GM18526 (cell line): ENCODE measurements around the gene CALR3.

Experiments used
- POLR2A ChIP-seq: IDR thresholded peaks from 3 replicates; pipeline ENCODE4 v1.6.1; 2011; ENCODE audit not compliant: insufficient read length; ENCODE audit errors: extremely low read depth

Gene CALR3

DNA sequence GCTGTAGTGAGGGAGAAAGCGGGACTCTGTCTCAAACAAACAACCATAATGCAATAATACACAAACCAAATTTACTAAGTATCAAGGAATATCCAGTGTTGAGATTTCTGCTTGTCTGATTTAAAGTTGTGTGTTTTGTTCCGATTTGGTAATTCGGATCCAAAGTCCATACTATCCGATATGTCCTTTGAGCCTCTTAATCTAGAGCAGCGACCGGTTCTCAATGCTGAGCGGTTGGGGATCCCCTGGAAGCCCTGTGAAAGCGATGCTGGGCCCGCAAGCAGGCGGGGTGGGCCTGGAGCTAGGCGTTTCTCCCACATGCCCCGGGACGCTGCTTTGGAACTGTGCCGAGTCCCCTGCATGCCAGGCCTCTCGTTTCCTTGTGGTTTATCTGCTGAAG, 20.4 kb upstream of the CALR3 start:
- TF ChIP-seq POLR2A = no peak

DNA sequence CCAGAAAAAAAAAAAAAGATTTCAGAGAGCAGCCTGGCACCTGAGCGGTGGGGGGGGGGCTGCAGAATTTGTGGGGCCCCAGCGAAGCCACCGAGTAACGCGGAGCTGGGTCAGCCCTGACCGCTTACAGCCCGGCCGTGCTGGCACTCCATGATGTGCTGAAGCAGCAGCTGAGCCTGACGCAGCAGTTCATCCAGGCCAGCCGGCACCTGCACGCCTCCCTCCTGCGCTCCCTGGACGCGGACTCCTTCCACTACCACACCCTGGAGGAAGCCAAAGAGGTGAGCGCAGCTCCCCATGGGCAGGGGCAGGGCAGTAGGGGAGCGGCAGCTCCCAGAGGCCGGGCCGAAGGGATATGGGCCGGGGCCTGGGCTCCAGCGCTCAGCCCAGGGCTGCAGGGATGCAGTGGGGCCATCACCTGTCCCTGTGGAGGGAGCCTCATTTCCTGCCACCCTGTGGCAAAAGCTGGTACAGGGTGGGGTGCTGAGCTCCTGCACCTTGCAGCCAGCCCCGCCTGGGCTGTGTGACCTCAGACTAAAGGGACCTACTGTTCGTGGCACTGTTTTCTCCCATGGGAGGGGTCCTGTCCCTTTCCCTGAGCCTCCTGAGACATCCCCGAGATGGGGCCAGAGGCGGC, 18.5 kb upstream of the CALR3 start:
- TF ChIP-seq POLR2A = no peak

DNA sequence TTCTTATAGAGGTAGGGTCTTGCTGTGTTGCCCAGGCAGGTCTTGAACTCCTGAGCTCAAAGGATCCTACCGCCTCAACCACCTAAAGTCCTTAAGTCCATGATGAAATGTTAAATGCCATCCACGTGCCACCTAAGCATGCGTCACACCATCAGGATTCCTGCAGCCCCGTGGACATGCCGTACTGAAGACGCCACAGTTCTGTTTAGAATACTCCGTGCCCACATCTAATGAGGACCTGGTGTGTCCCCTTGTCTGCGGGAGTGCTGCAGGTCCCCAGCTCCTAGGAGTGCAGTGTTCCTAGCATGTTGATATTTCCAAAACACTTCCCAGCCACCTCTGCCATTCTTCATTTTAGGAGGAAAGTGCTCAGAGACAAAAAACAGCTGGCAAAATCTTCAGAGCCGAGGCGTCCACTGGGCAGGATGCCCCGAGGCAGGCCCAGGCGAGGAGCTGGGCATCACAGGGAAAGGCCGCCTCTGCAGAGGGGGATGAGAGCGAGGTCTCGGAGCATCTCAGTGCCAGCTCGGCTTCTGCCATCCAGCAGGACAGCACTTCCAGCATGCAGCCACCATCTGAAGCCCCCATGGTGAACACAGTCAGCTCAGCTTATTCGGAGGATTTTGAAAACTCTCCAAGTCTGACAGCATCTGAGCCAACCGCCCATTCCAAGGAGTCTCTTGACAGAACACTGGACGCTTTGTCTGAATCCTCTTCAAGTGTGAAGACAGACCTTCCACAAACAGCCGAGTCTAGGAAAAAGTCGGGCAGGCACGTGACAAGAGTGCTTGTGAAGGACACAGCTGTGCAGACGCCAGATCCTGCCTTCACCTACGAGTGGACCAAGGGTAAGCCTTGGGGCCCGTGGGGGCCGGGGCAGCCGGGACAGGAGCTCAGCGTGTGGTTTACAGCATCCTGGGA, 13.4 kb upstream of the CALR3 start:
- TF ChIP-seq POLR2A = no peak

DNA sequence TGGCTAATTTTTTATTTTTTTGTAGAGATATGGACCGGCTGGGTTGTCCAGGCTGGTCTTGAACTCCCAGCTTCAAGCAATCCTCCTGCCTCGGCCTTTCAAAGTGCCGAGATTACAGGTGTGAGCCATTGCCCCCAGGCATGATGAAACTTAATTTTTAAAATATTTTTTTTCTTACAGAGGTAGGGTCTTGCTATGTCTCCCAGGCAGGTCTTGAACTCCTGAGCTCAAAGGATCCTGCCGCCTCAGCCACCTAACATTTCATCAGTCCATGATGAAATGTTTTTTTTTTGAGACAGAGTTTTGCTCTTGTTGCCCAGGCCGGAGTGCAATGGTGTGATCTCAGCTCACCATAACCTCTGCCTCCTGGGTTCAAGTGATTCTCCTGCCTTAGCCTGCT, 12.6 kb upstream of the CALR3 start:
- no peak for TF ChIP-seq POLR2A

DNA sequence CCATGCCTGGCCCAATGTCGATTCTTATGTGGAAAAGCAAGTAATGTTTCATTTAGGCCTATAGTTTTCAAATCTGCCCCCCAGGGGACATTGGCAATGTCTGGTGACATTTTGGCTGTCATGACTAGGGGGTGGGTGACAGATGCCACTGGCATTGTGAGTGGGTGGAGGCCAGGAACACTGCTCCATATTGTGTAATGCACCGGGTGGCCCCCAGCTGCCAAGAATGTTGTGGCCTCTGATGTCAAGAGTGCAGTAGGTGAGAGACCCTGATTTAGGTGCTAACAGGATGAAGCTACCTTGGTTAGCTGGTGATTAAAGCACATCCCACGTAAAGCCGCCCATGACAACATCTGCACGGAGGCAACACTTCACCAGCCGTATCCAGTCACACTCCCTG, 11.0 kb upstream of the CALR3 start:
- no peak for TF ChIP-seq POLR2A

DNA sequence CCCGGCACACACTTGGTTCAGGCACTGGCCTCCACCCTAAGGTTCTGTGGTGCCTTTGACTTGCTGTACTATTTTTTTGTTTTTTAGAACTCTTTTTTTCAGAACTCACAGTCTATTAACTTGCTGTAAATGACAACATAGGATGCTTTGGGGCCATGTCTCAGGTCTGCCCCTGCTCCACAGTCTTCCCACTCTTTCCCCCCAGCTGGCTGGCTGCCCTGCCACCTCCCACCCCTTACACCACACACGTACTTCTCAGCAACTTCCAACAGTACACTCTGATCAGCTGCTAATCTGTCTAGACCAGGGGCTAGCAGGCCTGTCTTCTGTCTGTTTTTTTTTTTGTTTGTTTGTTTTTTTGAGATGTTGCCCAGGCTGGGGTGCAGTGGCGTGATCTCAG, 8.3 kb upstream of the CALR3 start:
- TF ChIP-seq POLR2A = no peak

DNA sequence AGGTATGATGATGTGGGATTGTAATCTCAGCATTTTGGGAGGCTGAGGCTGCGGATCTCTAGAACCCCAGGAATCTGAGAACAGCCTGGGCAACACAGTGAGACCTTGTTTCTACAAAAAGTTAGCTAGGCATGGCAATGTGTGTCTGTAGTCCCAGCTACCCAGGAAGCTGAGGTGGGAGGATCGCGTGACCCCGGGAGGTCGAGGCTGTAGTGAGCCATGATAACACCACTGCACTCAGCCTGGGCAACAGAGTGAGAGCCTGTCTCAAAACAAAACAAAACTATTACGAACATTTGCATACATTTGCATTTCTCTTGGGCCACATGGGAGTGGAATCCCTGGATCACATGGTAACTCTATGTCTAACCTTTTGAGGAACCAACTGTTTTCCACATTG, 1.9 kb upstream of the CALR3 start:
- TF ChIP-seq POLR2A = no peak

DNA sequence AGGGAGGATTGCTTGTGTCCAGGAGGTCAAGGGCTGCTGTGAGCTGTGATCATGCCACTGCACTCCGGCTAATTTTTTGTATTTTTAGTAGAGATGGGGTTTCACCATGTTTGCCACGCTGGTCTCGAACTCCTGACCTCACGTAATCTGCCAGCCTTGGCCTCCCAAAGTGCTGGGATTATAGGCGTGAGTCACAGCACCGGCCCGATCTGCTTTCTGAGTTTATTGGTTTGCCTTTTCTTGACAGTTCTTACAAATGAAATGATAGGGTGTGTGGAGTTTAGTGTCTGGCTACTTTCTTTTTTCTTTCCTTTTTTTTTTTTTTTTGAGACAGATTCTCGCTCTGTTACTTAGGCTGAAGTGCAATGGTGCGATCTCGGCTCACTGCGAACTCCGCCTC, 1.1 kb upstream of the CALR3 start:
- TF ChIP-seq POLR2A = no peak

DNA sequence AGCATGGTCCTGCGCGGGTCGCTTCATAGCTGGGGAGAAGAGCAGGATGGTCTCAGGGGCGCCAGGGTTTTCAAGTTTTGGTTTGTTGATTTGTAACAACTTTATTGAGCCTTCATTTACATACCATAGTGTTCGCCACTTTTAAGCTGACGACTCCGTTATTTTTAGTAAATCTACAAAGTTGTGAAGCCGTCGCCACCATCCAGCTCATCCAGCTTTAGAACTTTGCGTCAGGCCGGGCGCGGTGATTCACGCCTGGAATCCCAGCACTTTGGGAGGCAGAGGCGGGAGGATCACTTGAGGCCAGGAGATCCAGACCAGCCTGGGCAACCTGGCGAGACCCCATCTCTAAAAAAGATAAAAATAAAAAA, 631 bp upstream of the CALR3 start:
- TF ChIP-seq POLR2A = no peak

DNA sequence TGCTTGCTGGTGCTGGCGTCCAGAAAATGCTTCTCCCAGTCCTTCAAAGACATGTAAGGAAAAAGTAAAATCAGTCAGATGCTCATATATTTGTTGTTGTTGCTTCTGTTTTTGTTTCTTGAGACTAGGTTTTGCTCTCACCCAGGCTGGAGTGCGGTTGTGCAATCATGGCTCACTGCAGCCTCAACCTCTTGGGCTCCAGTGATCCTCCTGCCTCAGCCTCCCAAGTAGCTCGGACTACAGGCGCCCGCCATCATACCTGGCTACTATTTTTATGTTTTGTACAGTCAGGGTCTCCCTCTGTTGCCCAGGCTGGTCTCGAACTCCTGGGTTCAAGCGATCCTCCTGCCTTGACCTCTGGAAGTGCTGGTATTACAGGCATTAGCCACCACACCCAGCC, 13.2 kb downstream of the CALR3 start:
- no peak for TF ChIP-seq POLR2A

DNA sequence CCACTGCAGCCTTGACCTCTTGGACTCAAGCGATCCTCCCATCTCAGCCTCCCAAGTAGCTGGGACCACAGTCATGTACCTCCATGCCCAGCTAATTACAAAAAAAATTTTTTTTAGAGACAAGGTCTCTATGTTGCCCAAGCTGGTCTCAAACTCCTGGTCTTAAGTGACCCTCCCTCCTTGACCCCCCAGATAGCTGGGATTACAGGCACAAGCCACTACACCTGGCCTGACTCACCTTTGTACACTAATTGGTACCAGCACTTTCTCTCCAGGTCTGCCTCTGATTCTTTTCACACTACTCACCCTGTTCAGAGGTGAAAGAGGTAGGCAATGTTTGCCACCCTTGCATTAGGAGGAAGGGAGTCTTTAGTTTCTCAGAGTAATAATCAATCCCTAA, 18.7 kb downstream of the CALR3 start:
- TF ChIP-seq POLR2A = no peak

DNA sequence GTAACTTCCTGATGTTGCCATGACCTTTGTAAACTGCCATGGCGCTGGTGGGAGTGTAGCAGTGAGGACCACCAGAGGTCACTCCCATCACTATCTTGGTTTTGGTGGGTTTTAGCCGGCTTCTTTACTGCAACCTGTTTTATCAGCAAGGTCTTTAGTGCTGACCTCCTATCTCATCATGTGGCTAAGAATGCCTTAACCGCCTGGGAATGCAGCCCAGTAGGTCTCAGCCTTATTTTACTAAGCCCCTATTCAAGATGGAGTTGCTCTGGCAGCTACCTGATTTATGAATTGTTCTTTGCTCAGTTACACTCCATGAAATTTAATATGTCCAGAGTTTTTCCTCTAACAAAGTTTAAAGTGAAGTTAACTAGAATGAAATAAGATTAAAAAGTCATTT, 19.6 kb downstream of the CALR3 start:
- no peak for TF ChIP-seq POLR2A

DNA sequence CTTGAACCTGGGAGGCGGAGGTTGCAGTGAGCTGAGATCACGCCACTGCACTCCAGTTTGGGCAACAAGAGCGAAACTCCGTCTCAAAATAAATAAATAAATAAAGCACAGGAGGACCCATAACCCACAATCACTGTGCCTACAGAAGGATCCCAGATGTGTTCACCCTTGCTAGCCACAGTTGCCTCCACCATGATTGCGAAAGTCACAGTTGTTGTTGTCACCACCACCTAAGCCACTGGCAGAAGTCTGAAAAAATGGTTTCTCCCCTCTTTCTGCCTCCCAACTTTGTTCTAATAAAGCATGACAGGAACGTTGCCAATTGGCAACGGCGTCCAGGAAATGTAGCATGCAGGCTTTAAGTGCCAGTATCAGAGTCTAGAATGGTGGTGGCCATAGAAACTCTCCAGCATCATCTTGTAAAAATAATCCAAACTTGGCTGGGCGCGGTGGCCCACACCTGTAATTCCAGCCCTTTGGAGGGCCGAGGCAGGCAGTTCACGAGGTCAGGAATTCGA, 22.0 kb downstream of the CALR3 start:
- no peak for TF ChIP-seq POLR2A

DNA sequence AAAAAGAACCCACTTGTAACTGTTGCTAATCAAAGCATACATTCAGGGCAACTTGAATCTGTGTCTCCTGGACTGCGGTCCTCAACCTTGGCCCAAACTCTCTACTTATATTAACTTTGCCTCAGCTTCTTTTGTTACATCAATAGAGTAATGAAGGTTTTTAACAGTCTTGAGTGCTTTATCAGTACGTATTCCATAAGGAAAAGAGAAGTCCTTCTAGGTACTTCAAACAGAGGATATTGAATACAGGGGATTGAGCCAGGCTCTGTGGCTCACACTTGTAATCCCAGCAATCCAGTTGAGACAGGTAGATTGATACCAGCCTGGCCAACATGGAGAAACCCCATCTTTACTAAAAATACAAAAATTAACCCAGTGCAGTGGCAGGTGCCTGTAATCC, 23.0 kb downstream of the CALR3 start:
- no peak for TF ChIP-seq POLR2A

DNA sequence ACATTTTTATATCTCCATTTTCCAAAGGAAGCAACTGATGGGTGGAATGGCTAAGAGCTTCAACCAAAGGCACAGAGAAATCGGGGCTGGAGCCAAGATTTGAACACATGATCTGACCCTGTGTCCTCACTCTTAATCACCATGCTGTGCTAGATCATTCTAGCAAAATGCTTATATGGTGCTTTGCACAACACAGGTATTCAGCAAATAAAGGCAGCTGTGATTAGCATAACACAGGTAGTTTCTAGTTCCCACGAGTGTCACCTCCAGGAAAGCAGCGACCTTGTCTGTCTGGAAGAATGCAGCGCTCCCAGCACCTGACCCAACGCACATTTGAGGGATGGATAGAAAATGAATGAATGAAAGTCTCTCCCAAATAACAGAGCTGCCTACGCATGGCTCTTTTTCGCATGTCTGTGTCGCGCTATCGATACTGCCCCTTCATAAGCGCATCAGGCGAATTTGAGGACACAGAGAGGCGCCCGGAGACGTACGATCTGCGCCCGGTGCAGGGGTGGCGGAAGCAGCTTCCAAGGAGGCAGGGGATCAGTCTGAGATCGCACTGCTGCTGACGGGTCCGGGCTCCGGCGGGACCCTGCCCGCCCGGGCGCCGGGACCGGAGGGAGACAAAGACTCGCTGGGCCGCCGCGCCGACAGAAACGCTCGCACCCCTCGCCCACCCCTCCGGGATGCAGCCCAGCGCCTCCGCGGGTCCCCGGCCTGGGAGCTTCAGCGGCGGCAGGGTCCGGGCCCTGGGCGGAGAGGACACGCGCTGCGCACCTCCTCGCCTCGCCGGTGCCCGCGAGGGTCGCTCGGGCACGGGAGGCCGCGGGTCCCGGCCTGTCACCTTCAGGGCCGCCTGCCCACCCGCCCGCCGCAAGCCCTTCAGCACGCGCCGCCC, 24.8 kb downstream of the CALR3 start:
- no peak for TF ChIP-seq POLR2A

DNA sequence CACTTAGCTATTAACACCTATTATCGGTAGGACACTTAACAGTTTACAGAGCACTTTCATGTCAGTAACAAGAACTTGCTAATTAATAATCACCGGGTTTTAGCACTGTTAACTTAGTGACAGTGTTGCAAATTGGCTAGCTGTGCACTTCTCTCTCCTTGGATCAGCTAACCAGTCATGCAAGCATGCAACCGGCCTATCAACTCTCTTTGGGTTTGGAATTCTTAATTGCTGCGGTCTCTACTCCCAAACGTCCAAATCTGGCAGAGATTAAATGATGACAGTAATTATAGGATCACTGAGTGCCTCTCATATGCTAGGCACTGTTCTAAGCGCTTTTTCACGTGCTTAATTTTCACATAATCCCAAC, 25.4 kb downstream of the CALR3 start:
- TF ChIP-seq POLR2A = no peak

DNA sequence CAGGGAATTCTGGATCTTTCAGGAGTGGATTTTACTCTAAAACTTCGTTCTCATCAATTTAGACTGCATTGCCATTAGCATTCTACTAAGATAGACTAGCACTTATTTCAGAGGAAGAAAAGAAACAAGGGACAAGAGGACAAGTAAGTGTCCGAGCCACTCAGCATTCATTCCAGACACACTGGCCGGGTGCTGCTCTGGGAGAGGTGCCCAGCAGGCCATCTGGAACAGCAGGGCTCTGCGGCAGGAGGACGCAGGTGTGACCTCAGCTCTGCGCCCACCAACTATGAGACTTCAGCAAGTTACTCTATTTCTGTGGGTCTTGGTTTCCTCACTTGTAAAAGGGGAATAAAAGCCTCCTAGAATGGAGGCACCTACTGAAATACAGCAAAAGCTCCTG, 28.4 kb downstream of the CALR3 start:
- TF ChIP-seq POLR2A = no peak
